HUDEP-2 (cell line): Measurements from ENCODE around the gene IPCEF1.
"Not testable (repeated sequence)": the region's sequence is repeated elsewhere in the genome, so short reads cannot be mapped to it uniquely, and the experiment has no call there.

ENCODE experiments used
- DNase-seq, 76 experiments: peaks; one replicate each; lab custom pipeline; 2025; ENCODE audit not compliant: unreplicated experiment in 76 of 76; lab: John Stamatoyannopoulos, UW

Gene IPCEF1

GRCh38 chr6:154337406-154338005, 19.1 kb downstream of the IPCEF1 start:
- no peak for DNase-seq

GRCh38 chr6:154334147-154334546, 22.5 kb downstream of the IPCEF1 start:
- DNase-seq = not testable (repeated sequence)

- DNase-seq = no peak
These were observed 24.9 kb downstream of the IPCEF1 start for GRCh38 chr6:154331750-154332149.

GRCh38 chr6:154329350-154330170, 27.0 kb downstream of the IPCEF1 start:
- no peak for DNase-seq

DNA sequence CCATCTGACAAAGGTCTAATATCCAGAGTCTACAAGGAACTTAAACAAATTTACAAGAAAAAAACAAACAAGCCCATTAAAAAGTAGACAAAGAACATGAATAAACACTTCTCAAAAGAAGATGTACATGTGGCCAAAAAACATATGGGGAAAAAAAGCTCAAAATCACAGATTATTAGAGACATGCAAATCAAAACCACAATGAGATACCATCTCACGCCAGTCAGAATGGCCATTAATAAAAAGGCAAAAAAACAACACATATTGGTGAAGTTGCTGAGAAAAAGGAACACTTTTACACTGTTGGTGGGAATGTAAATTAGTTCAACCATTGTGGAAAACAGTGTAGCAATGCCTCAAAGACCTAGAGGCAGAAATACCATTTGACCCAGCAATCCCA, 29.3 kb downstream of the IPCEF1 start:
- DNase-seq = not testable (repeated sequence)

DNA sequence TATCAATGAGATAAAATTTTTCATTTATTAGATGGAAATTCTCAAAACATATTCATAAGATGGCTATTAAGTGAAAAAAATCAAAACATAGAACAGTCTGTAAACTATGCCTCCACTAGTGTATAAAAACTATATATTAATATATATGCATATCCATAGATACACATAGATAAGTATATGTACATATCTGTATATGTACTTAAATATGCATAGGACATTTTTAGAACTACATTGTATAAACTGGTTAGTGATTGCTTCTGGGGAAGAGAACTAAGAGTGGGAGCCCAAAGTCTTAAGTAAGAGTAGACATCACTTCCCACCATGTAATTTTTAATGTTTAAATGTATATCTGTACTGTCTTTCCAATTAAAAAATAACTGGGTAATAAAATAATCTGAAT, 31.5 kb downstream of the IPCEF1 start:
- DNase-seq = no peak

DNA sequence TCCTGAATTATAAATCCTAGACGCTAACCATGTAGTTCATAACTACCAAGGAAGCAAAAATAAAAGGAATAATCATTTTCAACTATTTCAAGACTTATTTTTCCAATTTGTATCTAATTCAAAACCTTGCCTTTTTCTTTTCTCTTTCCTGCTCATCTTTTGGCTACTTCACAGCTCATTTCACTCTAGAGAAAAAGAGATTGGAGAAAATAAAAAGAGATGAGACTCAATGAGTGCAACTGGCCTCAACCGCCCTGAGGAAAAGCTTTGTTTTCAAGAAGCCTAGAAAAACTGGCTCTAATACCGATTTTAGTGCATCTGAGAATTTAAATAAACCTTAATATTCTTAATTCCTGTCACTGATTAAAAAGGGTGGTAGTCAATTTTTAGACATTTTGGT, 36.4 kb downstream of the IPCEF1 start:
- DNase-seq = no peak

DNA sequence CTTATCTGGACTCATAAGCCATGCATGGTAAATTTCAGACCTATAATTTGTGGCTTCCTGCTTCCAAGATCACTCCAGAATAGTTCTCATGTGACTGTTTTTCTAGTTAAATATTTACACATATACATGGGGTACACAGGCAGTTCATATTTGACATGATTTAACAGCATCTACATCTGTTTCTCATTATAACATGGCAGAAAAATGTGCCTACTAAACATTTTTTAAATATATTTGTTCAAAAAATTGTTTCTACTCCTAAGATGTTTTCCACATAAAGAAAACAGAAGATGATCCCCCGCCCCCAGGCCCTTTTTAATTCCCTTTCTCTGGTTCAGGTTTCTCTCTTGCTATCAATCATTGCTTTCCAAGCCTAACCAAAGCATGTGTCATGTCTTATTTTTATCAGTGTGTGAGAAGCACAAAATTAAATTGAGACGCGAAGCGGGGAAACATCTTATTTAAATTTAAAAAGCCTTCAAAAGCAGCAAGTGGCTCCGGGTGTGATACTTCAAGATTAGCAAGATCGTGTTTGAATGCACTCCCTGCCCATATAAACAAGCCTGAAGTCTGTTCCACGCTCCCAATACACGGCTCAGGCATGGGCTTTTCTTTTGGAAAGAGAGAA, 37.3 kb downstream of the IPCEF1 start:
- no peak for DNase-seq

- no peak for DNase-seq
These were observed 37.9 kb downstream of the IPCEF1 start for GRCh38 chr6:154318721-154319120.

GRCh38 chr6:154316131-154316530, 40.5 kb downstream of the IPCEF1 start:
- no peak for DNase-seq

- no peak for DNase-seq
These were observed 42.5 kb downstream of the IPCEF1 start for GRCh38 chr6:154314084-154314483.

GRCh38 chr6:154308986-154309385, 47.6 kb downstream of the IPCEF1 start:
- no peak for DNase-seq

GRCh38 chr6:154307696-154308425, 48.7 kb downstream of the IPCEF1 start:
- DNase-seq = no peak

GRCh38 chr6:154307147-154307546, 49.5 kb downstream of the IPCEF1 start:
- DNase-seq = not testable (repeated sequence)

DNA sequence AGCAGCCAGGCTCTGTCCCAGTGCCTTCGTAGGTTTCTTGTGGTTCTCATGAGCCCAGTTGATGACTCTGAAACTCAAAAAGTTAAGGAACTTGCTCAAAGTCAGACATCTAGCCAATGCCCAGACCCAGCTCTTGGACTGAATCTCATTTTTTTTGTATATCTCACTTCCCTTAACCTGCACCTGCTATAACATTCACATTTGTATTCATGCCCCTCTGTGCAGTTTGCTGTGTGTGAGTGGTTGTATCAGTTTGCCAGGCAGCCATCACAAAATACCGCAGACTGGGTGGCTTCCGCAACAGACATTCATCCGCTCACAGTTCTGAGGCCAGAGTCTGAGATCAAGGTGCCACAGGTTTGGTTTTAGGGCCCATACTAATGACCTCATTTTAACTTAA, 49.9 kb downstream of the IPCEF1 start:
- DNase-seq = no peak

- no peak for DNase-seq
These were observed 52.4 kb downstream of the IPCEF1 start for GRCh38 chr6:154304191-154304590.

DNA sequence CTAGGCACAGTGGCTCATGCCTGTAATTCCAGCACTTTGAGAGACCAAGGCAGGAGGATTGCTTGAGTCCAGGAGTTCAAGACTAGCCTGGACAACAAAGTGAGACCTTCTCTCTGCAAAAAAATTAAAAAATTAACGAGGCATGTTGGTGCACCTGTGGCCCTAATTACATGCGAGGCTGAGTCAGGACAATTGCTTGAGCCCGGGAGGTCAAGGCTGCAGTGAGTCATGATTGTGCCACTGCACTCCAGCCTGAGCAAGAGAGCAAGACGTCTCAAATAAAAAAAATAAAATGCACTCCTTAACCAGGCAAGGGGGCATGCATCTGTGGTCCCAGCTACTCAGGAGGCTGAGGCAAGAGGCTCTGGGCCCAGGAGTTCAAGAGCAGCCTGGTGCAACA, 53.0 kb downstream of the IPCEF1 start:
- DNase-seq = not testable (repeated sequence)

DNA sequence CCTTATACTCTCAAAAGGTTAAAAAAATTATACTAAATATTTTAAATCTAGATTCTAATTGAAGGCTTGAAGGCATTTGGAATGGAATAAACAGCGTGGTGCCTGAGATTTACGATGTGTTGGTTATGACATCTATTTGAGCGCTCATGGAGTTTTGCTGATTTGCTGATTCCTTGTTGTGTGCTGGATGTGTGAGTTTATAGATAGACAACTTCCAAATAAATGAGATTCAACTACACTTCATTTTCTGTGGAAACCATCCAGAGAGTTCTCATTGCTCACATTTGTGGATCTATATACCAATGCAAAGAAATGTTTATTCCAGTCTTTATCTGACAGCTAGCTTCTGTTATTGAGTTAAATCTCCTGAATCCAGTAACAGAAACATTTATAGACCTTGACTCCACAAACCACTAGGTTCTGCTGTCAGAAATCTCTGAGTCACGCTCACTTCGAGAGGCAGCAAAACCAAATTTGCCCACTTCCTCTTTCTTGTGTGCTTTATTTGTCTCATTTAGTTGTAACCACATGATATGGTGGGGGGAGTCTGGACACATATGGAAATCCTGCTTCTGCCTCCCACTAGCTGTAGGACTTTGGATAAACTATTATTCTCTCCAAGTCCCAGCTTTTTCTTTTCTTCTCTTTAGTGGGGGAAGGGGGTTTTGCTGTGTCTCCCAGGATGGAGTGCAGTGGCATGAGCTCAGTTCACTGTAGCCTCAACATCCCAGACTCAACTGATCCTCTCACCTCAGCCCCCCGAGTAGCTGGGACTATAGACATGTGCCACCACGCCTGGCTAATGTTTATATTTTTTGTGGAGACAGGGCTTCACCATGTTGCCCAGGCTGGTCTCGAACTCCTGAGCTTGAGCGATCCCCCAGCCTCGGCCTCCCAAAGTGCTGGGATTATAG, 54.5 kb downstream of the IPCEF1 start:
- DNase-seq = peak in 12 of 76 experiments; percentile 6 to 44 (median 18)

GRCh38 chr6:154301086-154301625, 55.4 kb downstream of the IPCEF1 start:
- no peak for DNase-seq

GRCh38 chr6:154298297-154298696, 58.3 kb downstream of the IPCEF1 start:
- DNase-seq = no peak
